HepG2 (cell line): ENCODE measurements around the gene PARP3. TPM values are rescaled to one million over a fixed set of nuclear protein-coding genes. Genes with fewer than 3 reads are reported as not detected.

ENCODE experiments used
- EP300 ChIP-seq, 3 experiments: sonication (generic) in 1 of 3; formaldehyde crosslinking in 1 of 3; IDR thresholded peaks; 2 replicates each; pipeline versions ENCODE4 v1.5.1 to v1.6.1; 2011 to 2020; ENCODE audit warnings: low read depth in 2 of 3, low read length in 2 of 3, borderline replicate concordance in 1 of 3, improper control_type of control experiment in 1 of 3, mild to moderate bottlenecking in 1 of 3, missing genetic modification reagents in 1 of 3, moderate library complexity in 1 of 3
- ETV6 ChIP-seq: sonication (generic); formaldehyde crosslinking; conservative IDR thresholded peaks from 2 replicates; pipeline ENCODE4 v1.4.0; 2020; ENCODE audit warnings: missing genetic modification reagents
- KLF6 ChIP-seq: IDR thresholded peaks from 2 replicates; pipeline ENCODE4 v1.8.0; 2016; ENCODE audit warnings: missing biosample characterization, missing genetic modification reagents
- MIER2 ChIP-seq: IDR thresholded peaks from 2 replicates; pipeline ENCODE4 v1.6.1; 2016; ENCODE audit warnings: missing biosample characterization, missing genetic modification reagents
- NAIF1 ChIP-seq: sonication (generic); formaldehyde crosslinking; IDR thresholded peaks from 2 replicates; pipeline ENCODE4 v1.5.0; 2020; ENCODE audit warnings: mild to moderate bottlenecking, missing genetic modification reagents, borderline replicate concordance
- PATZ1 ChIP-seq: sonication (generic); formaldehyde crosslinking; IDR thresholded peaks from 2 replicates; pipeline ENCODE4 v1.4.0; 2020; ENCODE audit warnings: missing genetic modification reagents
- POLR2AphosphoS5 ChIP-seq: IDR thresholded peaks from 2 replicates; pipeline ENCODE4 v1.6.1; 2012; ENCODE audit warnings: low read depth, low read length
- RBM22 ChIP-seq: fragments of 200-400 bp; formaldehyde crosslinking; optimal IDR thresholded peaks from 2 replicates; pipeline ENCODE3; 2017; ENCODE audit warnings: mild to moderate bottlenecking, low read length, moderate library complexity
- ZFP36 ChIP-seq: fragments of 150-350 bp; IDR thresholded peaks from 2 replicates; pipeline ENCODE4 v1.6.1; 2018; ENCODE audit warnings: borderline replicate concordance, low read length, low read depth; ENCODE audit not compliant: partially characterized antibody
- ZFY ChIP-seq: sonication (generic); formaldehyde crosslinking; IDR thresholded peaks from 2 replicates; pipeline ENCODE4 v1.4.0; 2020; ENCODE audit warnings: missing genetic modification reagents
- ZNF180 ChIP-seq: sonication (generic); formaldehyde crosslinking; IDR thresholded peaks from 2 replicates; pipeline ENCODE4 v1.4.0; 2020; ENCODE audit warnings: low read depth, missing genetic modification reagents, borderline replicate concordance
- ZNF414 ChIP-seq: sonication (generic); formaldehyde crosslinking; IDR thresholded peaks from 2 replicates; pipeline ENCODE4 v1.5.0; 2020; ENCODE audit warnings: missing genetic modification reagents
- ZNF468 ChIP-seq: sonication (generic); formaldehyde crosslinking; IDR thresholded peaks from 2 replicates; pipeline ENCODE4 v1.8.0; 2022; ENCODE audit warnings: mild to moderate bottlenecking, moderate library complexity, missing genetic modification reagents
- ZNF773 ChIP-seq: sonication (generic); formaldehyde crosslinking; IDR thresholded peaks from 2 replicates; pipeline ENCODE4 v1.4.0; 2020; ENCODE audit warnings: missing genetic modification reagents, borderline replicate concordance
- ZNF879 ChIP-seq: sonication (generic); formaldehyde crosslinking; IDR thresholded peaks from 2 replicates; pipeline ENCODE4 v1.8.1; 2023; ENCODE audit warnings: missing genetic modification reagents
- ZSCAN21 ChIP-seq: sonication (generic); formaldehyde crosslinking; IDR thresholded peaks from 2 replicates; pipeline ENCODE4 v1.8.0; 2022; ENCODE audit warnings: mild to moderate bottlenecking, missing genetic modification reagents, moderate library complexity, borderline replicate concordance
- ZXDC ChIP-seq: sonication (generic); formaldehyde crosslinking; IDR thresholded peaks from 2 replicates; pipeline ENCODE4 v1.5.0; 2020; ENCODE audit warnings: mild to moderate bottlenecking, missing genetic modification reagents
- polyA plus RNA-seq, 8 experiments: library from polyadenylated mRNA; depleted of rRNA in 3 of 8; stranded (reverse) in 7 of 8; unstranded in 1 of 8; fragments of >200 nt; fragmentation: Illumina TruSeq in 4 of 8; extraction: Trizol in 4 of 8; gene quantifications; 2 replicates each; pipeline versions ENCODE4 v1.2.1 to v1.2.3, GENCODE V29; 2011 to 2016; ENCODE audit warnings: low read depth in 4 of 8, missing spikeins in 1 of 8, mixed read lengths in 1 of 8; ENCODE audit not compliant: insufficient read depth in 1 of 8
- total RNA-seq, 5 experiments: library from RNA; depleted of rRNA; stranded (reverse); fragments of >200 nt; fragmentation: Illumina TruSeq; extraction: Trizol; gene quantifications; 2 replicates each; pipeline ENCODE4 v1.2.3, GENCODE V29; 2016; ENCODE audit warnings: low read depth in 1 of 5
- TF ChIP-seq, protein P1 (sequence below): sonication (generic); formaldehyde crosslinking; IDR thresholded peaks from 2 replicates; pipeline ENCODE4 v1.4.0; 2020; ENCODE audit warnings: missing genetic modification reagents, borderline replicate concordance
- TF ChIP-seq, protein P2 (sequence below): IDR thresholded peaks from 2 replicates; pipeline ENCODE4 v1.6.1; 2016; ENCODE audit warnings: low read depth

The PARP3 gene
- total and polyA plus RNA-seq, 2 of the 13 experiments (the other 11 are each of a cell fraction or from before 2014, with no cell fraction given): 11.2 to 21.5 TPM

DNA sequence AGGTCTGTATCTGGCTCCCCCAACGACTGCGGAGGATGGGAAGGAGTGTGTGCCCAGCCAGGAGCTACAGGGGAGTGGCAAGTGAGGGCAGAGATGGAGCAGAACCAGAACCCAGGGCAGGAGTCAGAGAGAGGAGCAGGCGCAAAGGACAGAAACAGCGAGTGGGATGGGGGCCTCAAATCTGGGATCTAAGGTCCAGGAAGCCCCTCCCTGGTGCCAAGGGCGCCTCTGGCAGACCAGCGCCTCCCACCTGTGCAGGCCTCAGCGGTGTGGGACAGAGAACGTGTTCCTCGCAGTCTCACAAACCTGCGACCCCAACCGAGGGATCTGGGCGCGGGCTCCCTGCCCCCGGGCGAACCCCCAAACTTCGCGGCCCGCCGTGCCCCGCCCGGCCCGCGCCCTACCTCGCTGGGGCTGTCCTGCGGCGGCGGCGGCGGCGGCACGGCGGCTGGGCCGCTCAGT, 24.8 kb downstream of the PARP3 start (continued):
- TF ChIP-seq, protein P1, sequence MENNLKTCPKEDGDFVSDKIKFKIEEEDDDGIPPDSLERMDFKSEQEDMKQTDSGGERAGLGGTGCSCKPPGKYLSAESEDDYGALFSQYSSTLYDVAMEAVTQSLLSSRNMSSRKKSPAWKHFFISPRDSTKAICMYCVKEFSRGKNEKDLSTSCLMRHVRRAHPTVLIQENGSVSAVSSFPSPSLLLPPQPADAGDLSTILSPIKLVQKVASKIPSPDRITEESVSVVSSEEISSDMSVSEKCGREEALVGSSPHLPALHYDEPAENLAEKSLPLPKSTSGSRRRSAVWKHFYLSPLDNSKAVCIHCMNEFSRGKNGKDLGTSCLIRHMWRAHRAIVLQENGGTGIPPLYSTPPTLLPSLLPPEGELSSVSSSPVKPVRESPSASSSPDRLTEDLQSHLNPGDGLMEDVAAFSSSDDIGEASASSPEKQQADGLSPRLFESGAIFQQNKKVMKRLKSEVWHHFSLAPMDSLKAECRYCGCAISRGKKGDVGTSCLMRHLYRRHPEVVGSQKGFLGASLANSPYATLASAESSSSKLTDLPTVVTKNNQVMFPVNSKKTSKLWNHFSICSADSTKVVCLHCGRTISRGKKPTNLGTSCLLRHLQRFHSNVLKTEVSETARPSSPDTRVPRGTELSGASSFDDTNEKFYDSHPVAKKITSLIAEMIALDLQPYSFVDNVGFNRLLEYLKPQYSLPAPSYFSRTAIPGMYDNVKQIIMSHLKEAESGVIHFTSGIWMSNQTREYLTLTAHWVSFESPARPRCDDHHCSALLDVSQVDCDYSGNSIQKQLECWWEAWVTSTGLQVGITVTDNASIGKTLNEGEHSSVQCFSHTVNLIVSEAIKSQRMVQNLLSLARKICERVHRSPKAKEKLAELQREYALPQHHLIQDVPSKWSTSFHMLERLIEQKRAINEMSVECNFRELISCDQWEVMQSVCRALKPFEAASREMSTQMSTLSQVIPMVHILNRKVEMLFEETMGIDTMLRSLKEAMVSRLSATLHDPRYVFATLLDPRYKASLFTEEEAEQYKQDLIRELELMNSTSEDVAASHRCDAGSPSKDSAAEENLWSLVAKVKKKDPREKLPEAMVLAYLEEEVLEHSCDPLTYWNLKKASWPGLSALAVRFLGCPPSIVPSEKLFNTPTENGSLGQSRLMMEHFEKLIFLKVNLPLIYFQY (CRISPR knock-in tag): no peak
- no peak for TF ChIP-seq POLR2AphosphoS5
- no peak for TF ChIP-seq EP300 (IDR thresholded peaks at IDR 0.05; ENCODE audit: low read depth in 2 of 2, low read length in 2 of 2)
- TF ChIP-seq EP300 (CRISPR knock-in tag; IDR thresholded peaks at IDR 0.05; ENCODE audit: borderline replicate concordance): no peak
- no peak for TF ChIP-seq KLF6
- no peak for TF ChIP-seq ZNF879 (CRISPR knock-in tag)
- TF ChIP-seq ZFP36: no peak
- no peak for TF ChIP-seq ZXDC (CRISPR knock-in tag)
- no peak for TF ChIP-seq ETV6 (CRISPR knock-in tag)
- TF ChIP-seq RBM22: no peak
- peak; percentile 48 for TF ChIP-seq PATZ1 (CRISPR knock-in tag)
- TF ChIP-seq, protein P2, sequence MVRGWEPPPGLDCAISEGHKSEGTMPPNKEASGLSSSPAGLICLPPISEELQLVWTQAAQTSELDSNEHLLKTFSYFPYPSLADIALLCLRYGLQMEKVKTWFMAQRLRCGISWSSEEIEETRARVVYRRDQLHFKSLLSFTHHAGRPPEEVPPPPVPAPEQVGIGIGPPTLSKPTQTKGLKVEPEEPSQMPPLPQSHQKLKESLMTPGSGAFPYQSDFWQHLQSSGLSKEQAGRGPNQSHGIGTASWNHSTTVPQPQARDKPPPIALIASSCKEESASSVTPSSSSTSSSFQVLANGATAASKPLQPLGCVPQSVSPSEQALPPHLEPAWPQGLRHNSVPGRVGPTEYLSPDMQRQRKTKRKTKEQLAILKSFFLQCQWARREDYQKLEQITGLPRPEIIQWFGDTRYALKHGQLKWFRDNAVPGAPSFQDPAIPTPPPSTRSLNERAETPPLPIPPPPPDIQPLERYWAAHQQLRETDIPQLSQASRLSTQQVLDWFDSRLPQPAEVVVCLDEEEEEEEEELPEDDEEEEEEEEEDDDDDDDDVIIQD (CRISPR knock-in tag): no peak
- no peak for TF ChIP-seq ZNF468 (CRISPR knock-in tag)
- TF ChIP-seq NAIF1 (CRISPR knock-in tag): no peak
- no peak for TF ChIP-seq ZSCAN21 (CRISPR knock-in tag)
- TF ChIP-seq ZNF180 (CRISPR knock-in tag): no peak
- peak; percentile 41 for TF ChIP-seq ZFY
- no peak for TF ChIP-seq MIER2 (CRISPR knock-in tag)
- peak; percentile 30; the same call in 1 of the 2 replicates for TF ChIP-seq ZNF773 (CRISPR knock-in tag)
- no peak for TF ChIP-seq ZNF414 (CRISPR knock-in tag)
